Heart left ventricle (tissue), 13 donors: ENCODE data around the gene ARMH3.

Experiments used
- POLR2A ChIP-seq, 2 donors: fragments of 450-650 bp; IDR thresholded peaks; one replicate each; pipeline ENCODE4 v1.6.1; 2017; ENCODE audit warnings: antibody characterized with exemption in 2 of 2, mild to moderate bottlenecking in 2 of 2, moderate library complexity in 2 of 2
- TF ChIP-seq, protein P1 (sequence below), 12 donors: fragments of 200-600 bp; sonication (generic) in 4 of 12; IDR thresholded peaks; one replicate each; pipeline versions ENCODE4 v1.5.0 to v1.8.0; 2018 to 2022; ENCODE audit warnings: antibody characterized with exemption in 12 of 12, mild to moderate bottlenecking in 5 of 12
- donor health status: ischemic (EF 13 %, LVEDD 7.1; RV severe dilation, severe dysfunction).
- donor health status: DM: no; HTN: yes; CAD: no.
- donor health status: DM: no; HTN: no; CAD: no.
- donor health status: ischemic (EF 25% LVEDD 6.9; RV normal size, moderate dysfunction).
- donor health status: ischemic (EF 25% LVEDD 5.7; RV mildly dilated, moderate dysfunction).
- donor health status: ischemic (EF 35%, LVEDD 5.7; RV mildly dilated, moderate dysfunction).
- donor health status: nonischemic (EF 11% LVEDD 7.7; RV severe dilation, severe dysfunction).
- donor health status: DM: yes; HTN: yes; CAD: no.
- donor health status: PGD.
- donor health status: ischemic (EF 29% LVEDD 5.4; RV normal size, mild dysfunction).
- donor health status: nonischemic (EF 23%, LVEDD 6.1; RV moderate dilation, normal function).

DNA sequence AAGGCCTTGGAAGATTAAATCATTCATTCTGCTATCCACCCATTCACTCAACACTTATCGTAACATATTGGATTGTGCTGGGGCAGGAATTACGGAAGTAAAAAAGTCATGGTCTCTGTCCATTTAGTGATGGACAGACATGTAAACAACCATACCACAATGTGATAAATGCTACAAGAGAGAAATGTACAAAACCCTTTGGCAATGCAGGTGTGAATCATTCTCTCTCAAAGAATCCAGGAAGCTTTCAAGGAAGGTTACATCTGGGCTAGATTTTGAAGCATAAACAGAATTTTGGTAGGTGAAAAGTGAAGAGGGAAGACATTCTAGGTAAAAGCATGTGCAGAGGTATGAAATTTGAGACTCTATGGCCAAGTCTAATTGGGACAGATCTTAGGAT lies 150.7 kb downstream of the ARMH3 start:
- TF ChIP-seq, protein P1, sequence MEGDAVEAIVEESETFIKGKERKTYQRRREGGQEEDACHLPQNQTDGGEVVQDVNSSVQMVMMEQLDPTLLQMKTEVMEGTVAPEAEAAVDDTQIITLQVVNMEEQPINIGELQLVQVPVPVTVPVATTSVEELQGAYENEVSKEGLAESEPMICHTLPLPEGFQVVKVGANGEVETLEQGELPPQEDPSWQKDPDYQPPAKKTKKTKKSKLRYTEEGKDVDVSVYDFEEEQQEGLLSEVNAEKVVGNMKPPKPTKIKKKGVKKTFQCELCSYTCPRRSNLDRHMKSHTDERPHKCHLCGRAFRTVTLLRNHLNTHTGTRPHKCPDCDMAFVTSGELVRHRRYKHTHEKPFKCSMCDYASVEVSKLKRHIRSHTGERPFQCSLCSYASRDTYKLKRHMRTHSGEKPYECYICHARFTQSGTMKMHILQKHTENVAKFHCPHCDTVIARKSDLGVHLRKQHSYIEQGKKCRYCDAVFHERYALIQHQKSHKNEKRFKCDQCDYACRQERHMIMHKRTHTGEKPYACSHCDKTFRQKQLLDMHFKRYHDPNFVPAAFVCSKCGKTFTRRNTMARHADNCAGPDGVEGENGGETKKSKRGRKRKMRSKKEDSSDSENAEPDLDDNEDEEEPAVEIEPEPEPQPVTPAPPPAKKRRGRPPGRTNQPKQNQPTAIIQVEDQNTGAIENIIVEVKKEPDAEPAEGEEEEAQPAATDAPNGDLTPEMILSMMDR (IDR thresholded peaks at IDR 0.05), result no peak
- no peak for TF ChIP-seq POLR2A (IDR thresholded peaks at IDR 0.05)
